Osteoblast (primary cell): ENCODE results near the gene PPFIA1. TPM values are rescaled to one million over a fixed set of nuclear protein-coding genes. Genes with fewer than 3 reads are reported as not detected.

ENCODE experiments used
- DNase-seq: peaks from one replicate; pipeline ENCODE4 v3.0.0; 2011; ENCODE audit warnings: low spot score, mixed read lengths; ENCODE audit not compliant: insufficient read length; ENCODE audit errors: missing footprints
- H2AFZ ChIP-seq: 2 replicates; pipeline ENCODE4 v1.6.0; 2011; ENCODE audit warnings: mild to moderate bottlenecking, low read length
- H3K27ac ChIP-seq: 2 replicates; pipeline ENCODE4 v1.5.1; 2011; ENCODE audit warnings: mild to moderate bottlenecking, low read depth, low read length, moderate library complexity
- H3K27me3 ChIP-seq: 2 replicates; pipeline ENCODE4 v1.6.0; 2012; ENCODE audit warnings: mild to moderate bottlenecking, control low read depth, inconsistent platforms, low read length, moderate library complexity; ENCODE audit not compliant: insufficient read depth
- H3K36me3 ChIP-seq: 2 replicates; pipeline ENCODE4 v1.5.1; 2011; ENCODE audit warnings: mild to moderate bottlenecking, low read length, control low read depth, moderate library complexity; ENCODE audit not compliant: insufficient read depth
- H3K4me1 ChIP-seq: 2 replicates; pipeline ENCODE4 v1.5.1; 2011; ENCODE audit warnings: mild to moderate bottlenecking, low read length, control low read depth, moderate library complexity; ENCODE audit not compliant: insufficient read depth
- H3K4me2 ChIP-seq: 2 replicates; pipeline ENCODE4 v1.6.0; 2011; ENCODE audit warnings: mild to moderate bottlenecking, low read length; ENCODE audit not compliant: insufficient read depth
- H3K4me3 ChIP-seq: fragments of 200-600 bp; sonication (generic); 3 replicates; pipeline ENCODE4 v1.5.1; 2012; ENCODE audit warnings: mild to moderate bottlenecking, low read length, inconsistent platforms; ENCODE audit not compliant: insufficient read depth
- H3K79me2 ChIP-seq: 2 replicates; pipeline ENCODE4 v1.6.0; 2012; ENCODE audit warnings: mild to moderate bottlenecking, low read length, control low read depth, inconsistent platforms; ENCODE audit not compliant: insufficient read depth
- H3K9me3 ChIP-seq: 2 replicates; pipeline ENCODE4 v1.5.1; 2011; ENCODE audit warnings: low read depth, low read length, control low read depth
- H4K20me1 ChIP-seq: 2 replicates; pipeline ENCODE4 v1.6.0; 2012; ENCODE audit warnings: mild to moderate bottlenecking, low read length, control low read depth; ENCODE audit not compliant: insufficient read depth
- total RNA-seq: library from RNA; depleted of rRNA; stranded (reverse); fragments of >200 nt; gene quantifications from 2 replicates; pipeline ENCODE4 v1.2.3, GENCODE V29; 2012
- TF ChIP-seq, protein P1 (sequence below): IDR thresholded peaks from 2 replicates; pipeline ENCODE4 v1.5.1; 2011; ENCODE audit warnings: mild to moderate bottlenecking, low read depth, low read length, moderate library complexity; ENCODE audit errors: extremely low read depth

The PPFIA1 gene
- total RNA-seq, 1 donor, result 110 TPM

DNA sequence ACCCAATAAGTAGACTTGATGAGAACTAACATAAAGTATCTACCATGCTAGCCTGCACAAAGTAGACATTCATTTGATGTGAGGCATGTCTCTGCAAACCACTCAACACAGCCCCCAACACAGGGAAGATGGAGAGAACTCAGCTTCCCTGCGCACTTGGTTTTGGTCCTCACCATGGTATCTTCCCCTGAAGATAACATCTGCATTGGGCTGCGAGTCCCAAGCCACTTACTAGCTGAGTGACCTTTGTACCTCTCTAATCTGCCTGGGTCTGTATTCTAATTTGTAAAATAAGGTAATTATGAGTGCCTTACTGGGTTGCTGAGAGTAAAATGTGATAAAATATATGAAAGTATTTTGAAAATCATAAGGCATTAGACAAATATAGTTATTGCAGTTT is 30.7 kb downstream of the PPFIA1 start:
- Histone ChIP-seq H3K79me2 (peaks cover 82% of the 10 kb centered on the region), H3K27ac (no peak overlapping the region), H3K4me3 (no peak overlapping the region), H4K20me1 (peaks cover 44% of the 10 kb centered on the region), H2AFZ (no peak overlapping the region), H3K9me3 (no peaks in the 10 kb centered on the region), H3K27me3 (no peaks in the 10 kb centered on the region), H3K4me2 (no peak overlapping the region), H3K36me3 (peaks cover 11% of the 10 kb centered on the region), H3K4me1 (peaks cover 45% of the 10 kb centered on the region)
- no peak for DNase-seq
- TF ChIP-seq, protein P1, sequence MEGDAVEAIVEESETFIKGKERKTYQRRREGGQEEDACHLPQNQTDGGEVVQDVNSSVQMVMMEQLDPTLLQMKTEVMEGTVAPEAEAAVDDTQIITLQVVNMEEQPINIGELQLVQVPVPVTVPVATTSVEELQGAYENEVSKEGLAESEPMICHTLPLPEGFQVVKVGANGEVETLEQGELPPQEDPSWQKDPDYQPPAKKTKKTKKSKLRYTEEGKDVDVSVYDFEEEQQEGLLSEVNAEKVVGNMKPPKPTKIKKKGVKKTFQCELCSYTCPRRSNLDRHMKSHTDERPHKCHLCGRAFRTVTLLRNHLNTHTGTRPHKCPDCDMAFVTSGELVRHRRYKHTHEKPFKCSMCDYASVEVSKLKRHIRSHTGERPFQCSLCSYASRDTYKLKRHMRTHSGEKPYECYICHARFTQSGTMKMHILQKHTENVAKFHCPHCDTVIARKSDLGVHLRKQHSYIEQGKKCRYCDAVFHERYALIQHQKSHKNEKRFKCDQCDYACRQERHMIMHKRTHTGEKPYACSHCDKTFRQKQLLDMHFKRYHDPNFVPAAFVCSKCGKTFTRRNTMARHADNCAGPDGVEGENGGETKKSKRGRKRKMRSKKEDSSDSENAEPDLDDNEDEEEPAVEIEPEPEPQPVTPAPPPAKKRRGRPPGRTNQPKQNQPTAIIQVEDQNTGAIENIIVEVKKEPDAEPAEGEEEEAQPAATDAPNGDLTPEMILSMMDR, result no peak

DNA sequence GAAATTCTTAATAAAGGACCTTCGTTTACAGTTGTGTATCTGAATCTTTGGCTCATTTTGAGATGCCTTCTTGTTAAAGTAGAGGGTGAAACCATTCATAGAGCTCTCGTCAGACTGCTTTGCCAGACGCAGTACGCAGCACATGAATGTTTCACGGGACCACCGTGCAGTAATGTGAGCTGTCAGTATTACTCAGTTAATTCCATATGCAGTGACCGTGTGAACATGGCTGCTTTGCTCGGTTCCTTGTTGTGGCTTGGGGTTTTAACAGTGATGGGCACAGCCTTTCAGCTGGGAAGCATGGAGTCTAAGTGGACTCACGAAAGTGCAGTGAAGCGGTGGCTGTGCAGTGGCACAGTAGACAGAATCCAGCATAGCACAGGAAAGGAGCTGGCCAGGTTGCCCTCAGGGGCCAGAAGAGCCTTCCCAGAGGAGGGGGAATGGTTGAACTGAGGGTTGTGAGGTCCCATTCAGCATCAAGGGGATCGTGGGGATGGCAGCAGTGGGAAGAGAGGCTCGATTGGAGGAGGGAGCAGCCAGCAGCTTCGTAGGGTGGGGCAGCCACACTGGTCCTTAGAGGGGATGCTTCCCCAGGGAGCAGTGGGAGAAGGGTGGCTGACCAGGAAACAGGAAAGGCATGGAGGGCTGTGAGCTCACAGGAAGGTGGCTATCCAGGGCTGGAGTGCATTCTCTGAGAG is 31.4 kb downstream of the PPFIA1 start:
- H3K4me2 ChIP-seq, result no peak overlapping the region
- H3K27me3 ChIP-seq, result no peaks in the 10 kb centered on the region
- DNase-seq, result no peak
- no peak overlapping the region for H2AFZ ChIP-seq
- H3K36me3 ChIP-seq, result peaks cover 11% of the 10 kb centered on the region
- no peak overlapping the region for H3K4me3 ChIP-seq
- H3K27ac ChIP-seq, result no peak overlapping the region
- H3K79me2 ChIP-seq, result peaks cover 83% of the 10 kb centered on the region
- H3K9me3 ChIP-seq, result no peaks in the 10 kb centered on the region
- peaks cover 48% of the 10 kb centered on the region for H3K4me1 ChIP-seq
- TF ChIP-seq, protein P1, result no peak
- peaks cover 44% of the 10 kb centered on the region for H4K20me1 ChIP-seq

DNA sequence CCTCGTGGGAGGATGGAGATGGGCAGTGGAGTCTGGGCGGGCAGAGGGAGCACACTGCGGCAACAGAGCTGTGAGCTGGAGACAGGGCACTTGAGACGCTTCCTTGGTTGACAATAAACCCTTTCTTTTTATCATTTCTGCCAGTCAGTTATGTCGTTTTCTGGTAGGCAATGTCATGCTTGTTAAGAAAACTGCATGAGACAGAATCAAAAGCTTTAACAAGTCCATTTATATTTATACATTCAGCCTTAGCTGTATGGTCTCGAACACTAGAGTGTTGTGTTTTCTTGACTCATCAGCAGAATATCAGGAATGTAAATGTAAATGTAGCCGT is 31.9 kb downstream of the PPFIA1 start:
- H3K4me1 ChIP-seq, result peaks cover 49% of the 10 kb centered on the region
- H3K4me3 ChIP-seq, result no peak overlapping the region
- peak overlapping the region; percentile 37 for H3K27ac ChIP-seq
- peaks cover 11% of the 10 kb centered on the region for H3K36me3 ChIP-seq
- no peaks in the 10 kb centered on the region for H3K27me3 ChIP-seq
- H4K20me1 ChIP-seq, result peaks cover 40% of the 10 kb centered on the region
- TF ChIP-seq, protein P1, result no peak
- H3K79me2 ChIP-seq, result peaks cover 80% of the 10 kb centered on the region
- DNase-seq, result no peak
- no peak overlapping the region for H2AFZ ChIP-seq
- H3K4me2 ChIP-seq, result no peak overlapping the region
- no peaks in the 10 kb centered on the region for H3K9me3 ChIP-seq

DNA sequence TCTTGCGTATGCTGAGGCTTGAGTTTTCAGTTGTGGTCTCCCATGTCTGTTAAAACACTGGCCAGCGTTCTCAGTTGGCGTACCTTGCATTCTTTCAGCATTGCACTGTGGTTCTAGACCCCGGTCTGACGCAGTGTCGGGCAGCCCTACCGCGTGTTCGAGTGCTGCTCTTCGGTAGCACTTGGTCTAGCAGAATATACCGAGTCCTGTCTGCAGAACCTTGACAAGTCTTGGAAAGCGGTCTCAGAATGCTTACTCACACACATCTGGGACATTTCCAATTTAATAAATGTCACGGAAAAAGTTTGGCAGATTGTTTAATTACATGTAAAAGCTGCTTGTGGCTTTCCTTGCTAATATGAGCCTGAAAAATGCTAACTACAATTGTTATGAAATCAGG is 32.6 kb downstream of the PPFIA1 start:
- Histone ChIP-seq H3K79me2 (peaks cover 79% of the 10 kb centered on the region), H3K4me3 (no peak overlapping the region), H3K9me3 (no peaks in the 10 kb centered on the region), H3K27me3 (no peaks in the 10 kb centered on the region), H3K4me2 (peak overlapping the region; percentile 1), H3K4me1 (peaks cover 47% of the 10 kb centered on the region), H3K27ac (peak overlapping the region; percentile 37), H3K36me3 (peaks cover 11% of the 10 kb centered on the region), H2AFZ (no peak overlapping the region), H4K20me1 (peaks cover 36% of the 10 kb centered on the region)
- no peak for DNase-seq
- TF ChIP-seq, protein P1, result no peak
